ENCODE data around the gene MTARC1. TPM values are rescaled to one million over a fixed set of nuclear protein-coding genes. Genes with fewer than 3 reads are reported as not detected.
A peak's percentile ranks its signal among the peaks of the same experiment; 100 is the strongest.

The MTARC1 gene
- polyA plus RNA-seq, 4 donors: 6.3 to 26.2 (median 18.9) TPM

DNA sequence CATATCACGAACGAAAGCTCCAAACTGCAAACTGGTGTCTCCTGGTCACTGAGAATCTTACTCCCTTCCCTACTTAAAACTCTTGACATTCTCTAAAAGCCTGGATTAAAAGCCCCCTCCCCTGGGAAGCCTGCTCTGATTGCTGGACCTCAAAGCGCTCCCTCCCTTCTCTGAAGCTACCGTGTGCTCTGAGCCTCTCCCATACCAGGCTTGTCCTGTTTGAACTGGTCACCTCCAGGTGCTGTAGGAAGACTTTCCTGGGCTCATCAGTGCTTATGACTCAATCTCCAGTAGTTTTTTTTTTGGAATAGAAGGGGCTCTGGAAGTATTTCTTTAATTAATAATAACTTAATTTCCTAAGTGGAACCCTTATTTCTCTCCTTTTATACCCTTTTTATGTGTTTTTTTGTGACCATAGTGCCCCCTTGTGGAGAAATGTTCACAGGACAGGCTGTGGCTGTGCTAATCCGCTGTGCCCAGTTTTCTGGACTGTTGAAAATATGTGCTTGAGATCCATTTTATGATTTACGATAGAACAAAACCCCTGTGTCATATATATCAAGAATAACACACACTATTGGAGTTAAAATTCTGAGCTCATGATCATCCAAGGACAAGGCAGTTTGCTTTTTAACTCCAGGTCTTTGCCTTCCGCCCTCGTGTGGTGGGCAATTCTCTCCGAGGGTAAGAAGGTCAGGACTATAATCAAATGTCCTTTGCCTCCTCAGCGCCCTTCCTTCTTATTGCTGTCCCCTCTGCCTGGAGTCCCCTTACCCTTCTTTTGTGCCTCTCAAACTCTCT is 16.9 kb downstream of the MTARC1 start:
- DNase-seq (ENCODE audit: low read depth in 4 of 4, low spot score in 3 of 4): no peak

DNA sequence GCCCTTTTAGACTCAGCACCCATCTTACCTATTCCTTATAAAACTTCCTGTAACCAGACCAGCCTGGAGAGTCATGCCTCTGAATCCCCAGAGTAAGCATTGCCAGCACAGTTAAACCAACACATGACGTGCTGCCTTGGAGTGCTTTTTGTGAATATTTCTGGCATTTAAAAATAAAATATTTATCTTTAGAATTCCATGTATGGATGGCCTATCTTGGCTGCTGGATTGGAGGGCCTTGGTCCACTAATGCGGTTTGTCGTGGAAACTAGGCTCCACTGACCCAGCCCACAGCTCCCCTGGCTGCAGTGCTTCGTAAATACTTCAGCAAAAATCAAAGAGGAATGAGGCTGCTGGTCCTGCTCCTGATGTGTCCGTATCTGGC is 17.5 kb downstream of the MTARC1 start:
- no peak for DNase-seq (ENCODE audit: low read depth in 4 of 4, low spot score in 3 of 4)

DNA sequence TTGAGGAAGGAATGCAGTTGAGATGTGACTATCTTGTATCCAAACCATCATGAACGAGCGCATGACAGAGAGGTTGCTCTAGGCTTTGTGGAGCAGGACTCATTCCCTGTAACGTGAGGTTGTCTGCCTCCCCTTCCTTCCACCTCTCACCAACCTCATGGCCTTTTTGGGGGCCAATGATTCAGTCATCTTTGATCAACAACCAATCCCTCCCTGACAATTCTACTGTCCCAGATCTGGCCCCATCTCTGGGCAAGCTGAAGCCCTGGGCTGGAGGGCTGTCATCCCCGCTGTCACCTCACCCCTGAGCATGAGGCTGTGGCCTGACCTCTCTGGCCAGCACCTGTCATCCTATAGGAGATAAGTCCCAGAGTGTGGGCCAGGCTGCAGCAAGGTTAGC is 19.7 kb downstream of the MTARC1 start:
- no peak for DNase-seq (ENCODE audit: low read depth in 4 of 4, low spot score in 3 of 4)

DNA sequence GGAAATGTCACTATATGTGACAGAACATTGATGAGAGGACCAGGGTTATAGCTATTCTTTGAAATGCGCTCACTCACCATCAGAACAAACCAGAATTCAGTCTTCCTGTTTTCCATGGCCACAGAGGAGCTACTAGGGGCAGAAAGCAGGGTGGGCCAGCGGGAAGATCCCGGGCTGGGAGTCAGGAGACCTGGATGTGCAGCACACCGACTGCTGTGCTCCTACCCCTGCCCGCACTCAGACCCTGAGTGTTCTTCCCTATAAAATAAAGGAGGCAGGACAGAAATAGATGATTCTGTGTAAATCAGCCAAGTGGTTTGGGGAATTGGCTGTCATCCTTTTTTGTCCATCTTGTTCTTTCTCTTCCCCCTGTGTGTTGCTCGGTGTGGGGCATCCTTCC is 21.0 kb downstream of the MTARC1 start:
- no peak for DNase-seq (ENCODE audit: low read depth in 4 of 4, low spot score in 3 of 4)

DNA sequence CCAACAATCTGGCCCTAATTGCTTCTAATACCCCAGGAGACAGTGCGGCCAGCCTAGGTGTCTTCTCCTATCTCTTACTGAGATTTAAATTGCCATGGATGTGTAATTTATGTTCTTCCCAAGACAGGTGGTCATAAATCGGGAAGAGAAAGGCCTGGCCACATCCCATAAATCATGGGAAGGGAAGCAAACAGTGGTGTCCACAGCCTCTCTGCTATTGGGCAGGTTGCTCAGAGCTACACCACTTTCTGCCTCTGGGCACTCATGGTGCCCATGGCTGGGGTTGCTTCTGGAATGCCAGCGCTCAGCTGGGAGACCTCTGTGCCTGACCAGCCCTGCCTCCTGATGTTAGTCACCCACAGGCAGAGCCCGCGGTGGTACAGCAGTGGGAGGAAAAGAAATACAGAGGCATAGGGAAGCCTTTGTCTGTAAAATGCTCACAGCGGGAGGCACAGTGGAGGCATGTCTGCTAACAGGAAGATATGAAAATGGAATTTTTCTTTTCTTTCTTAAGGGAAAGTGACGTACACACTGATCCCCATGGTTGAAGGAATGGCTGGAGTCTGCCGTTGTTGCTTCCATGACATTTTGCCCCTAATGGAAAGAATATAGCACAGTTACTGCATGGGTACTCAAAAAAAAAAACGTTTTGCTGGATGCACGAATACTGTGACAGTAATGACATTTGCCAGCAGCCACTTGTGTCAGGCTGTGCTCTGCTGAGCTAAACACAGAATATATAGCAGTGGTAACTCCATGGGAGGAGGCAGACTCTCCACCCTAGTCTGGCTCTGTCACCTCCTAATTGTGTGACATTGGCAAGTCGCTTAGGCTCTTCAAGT is 21.9 kb downstream of the MTARC1 start:
- DNase-seq (ENCODE audit: low read depth in 4 of 4, low spot score in 3 of 4): peak in 2 of 4 donors; percentile 44 to 73

DNA sequence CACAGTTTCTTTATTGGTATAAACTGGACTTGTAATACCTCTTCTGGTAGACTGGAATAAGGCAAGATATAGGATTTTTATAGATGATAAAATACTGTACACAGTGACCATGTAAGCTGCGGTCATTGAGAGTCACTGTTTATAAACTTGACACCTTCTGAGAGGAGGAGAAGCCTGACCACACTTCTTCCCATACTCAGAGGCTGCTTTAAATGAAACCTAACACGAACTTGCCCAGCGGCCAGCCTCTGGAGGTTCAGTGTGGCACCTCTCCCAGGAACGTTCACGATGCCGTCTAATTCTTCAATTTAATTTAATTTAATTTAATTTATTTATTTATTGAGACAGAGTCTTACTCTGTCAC is 22.5 kb downstream of the MTARC1 start:
- DNase-seq (ENCODE audit: low read depth in 4 of 4, low spot score in 3 of 4): no peak

DNA sequence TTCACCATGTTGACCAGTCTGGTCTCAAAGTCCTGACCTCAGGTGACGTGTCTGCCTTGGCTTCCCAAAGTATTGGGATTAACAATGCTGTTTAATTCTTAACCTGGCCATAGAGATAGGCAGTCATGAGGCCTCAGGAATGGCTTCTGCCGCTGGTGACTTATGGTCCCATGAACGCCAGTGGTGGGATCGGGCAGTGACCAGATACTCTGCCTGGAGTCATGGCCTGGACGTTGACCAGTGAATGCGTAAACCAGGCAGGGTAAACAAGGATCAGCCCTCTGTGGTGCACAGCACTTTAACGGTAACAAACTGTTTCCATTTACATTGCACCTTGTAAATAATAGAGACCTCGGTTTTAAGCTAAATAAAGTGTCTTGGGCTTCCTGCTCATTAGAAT is 23.0 kb downstream of the MTARC1 start:
- no peak for DNase-seq (ENCODE audit: low read depth in 4 of 4, low spot score in 3 of 4)

DNA sequence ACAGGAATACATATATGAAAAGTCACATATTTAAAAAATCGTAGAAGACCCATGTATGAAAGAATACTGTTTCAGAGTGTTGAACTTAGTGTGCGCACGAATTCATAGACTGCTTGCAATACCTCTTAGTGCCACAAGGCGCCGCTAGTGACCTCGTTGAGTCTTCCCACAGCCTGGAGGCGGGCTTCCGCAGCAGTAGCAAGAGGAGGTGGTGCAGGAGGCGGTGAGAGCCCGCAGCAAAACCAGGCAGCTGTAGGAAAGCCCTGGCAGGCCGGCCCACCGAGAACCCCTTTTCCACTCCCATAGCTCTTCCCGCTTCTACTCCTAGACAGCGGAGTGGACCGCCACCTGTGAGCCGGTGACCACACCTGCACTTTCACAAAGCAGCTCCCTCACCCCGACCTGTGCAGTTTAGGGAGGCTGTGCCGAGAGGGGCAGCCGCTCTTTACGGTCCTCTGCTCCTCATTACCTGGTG is 23.5 kb downstream of the MTARC1 start:
- DNase-seq (ENCODE audit: low read depth in 4 of 4, low spot score in 3 of 4): peak in 2 of 4 donors; percentile 66 to 73

DNA sequence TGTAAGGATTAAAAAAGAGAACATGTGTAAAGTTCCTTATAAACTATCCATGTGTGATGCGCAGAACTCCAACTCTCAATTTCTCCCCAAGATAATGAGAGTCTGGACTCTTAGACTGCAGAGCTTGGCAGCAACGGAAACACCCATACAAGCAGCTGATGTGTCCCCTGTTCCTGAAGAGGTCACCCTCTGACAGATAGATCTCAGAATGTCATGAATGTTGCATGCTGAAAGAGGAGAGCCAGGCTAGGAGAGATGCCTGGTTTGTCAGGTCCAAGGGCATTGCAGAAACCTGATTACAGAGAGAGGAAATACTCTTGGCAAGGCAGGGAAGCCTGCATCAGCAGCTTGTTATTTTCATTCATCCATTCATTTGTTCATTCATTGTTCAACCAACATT is 24.2 kb downstream of the MTARC1 start:
- no peak for DNase-seq (ENCODE audit: low read depth in 4 of 4, low spot score in 3 of 4)

DNA sequence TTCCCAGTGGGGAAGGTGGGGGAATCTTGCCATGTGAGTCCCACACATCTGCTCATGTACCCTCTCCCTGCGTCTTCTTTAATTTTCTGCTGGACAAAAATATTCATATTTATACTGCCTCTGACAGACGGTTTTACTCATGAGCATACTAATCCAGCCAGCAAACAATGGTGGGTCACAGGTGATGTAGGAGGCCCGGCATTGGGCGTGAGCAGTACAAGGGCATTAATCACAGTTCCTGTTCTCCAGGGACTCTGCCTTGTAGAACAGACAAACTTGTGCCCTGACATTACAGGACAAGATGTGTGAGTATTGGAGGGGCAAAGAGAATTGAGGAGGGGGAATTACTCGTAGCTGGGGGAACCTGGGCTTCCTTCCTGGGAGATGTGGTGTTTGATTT is 25.0 kb downstream of the MTARC1 start:
- no peak for DNase-seq (ENCODE audit: low read depth in 4 of 4, low spot score in 3 of 4)

DNA sequence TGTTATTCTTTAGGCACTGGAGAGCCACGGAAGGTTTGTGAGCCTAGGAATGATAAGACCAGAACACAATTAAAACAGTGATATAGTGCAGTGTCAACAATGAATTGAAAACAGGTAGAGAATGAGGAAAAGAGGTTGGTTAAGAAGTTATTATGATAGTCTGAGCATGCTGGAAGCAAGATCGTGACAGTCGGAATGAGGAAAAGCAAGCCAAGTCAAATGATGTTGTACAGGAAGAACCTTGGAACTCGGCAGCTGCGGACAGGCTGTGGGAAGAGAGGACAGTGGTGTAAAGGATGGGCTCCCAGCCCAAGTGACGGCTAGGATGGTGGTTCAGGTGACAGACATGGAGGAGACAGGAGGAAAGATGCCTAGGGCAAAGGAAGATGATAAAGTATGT is 25.6 kb downstream of the MTARC1 start:
- DNase-seq (ENCODE audit: low read depth in 4 of 4, low spot score in 3 of 4): no peak

DNA sequence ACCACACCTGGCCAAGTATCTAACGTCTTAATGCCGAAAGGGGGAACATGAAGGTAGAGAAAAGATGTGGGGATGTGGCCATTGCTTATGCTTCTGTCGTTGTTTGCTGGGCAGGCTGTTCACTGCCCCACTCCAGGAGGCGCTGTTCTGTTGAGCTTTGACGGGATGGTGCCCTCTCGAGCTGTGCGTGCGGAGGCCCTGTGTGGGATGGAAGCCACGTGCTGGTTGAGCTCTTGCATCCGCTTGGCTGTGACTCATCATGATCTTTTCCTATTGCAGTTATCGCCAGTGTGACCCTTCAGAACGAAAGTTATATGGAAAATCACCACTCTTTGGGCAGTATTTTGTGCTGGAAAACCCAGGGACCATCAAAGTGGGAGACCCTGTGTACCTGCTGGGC is 26.3 kb downstream of the MTARC1 start:
- DNase-seq (ENCODE audit: low read depth in 4 of 4, low spot score in 3 of 4): no peak

DNA sequence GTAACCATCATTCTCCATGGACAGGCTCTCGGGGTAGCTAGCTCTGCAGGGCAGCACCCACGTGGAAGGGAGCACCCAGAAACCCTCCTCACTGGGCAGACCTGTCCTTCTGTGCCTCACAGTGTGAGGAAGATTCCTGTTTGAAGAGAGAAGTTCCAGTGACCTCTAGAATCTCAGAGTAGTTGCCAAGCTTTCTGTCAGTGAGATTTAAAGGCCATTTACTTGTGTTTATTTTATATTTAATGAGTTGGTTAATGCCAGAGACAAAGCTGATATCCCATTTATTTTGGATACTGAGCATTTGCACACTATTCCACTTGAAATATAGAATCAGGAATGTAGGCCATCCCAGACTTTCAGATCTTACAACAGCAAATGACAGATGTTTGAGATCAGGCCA is 28.7 kb downstream of the MTARC1 start:
- no peak for DNase-seq (ENCODE audit: low read depth in 4 of 4, low spot score in 3 of 4)

DNA sequence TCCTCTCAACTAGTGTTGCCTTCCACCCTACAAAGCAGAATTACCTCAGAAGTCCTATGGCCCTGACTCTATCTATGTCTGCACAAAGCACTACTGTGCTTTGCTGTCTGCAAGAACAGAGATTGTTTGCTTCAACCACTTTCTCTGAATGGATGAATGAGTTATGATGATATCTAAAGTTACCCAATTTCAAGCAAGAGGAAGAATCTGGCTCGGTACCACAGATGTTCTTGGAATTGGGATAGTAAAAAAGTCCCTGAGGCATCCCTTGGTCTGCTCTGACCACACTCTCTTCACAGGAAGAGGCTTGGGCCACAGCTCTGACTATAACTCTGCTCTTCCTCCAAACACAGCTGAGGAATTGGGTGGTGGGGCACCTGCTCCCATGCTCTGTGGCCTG is 31.2 kb downstream of the MTARC1 start:
- DNase-seq (ENCODE audit: low read depth in 4 of 4, low spot score in 3 of 4): no peak

DNA sequence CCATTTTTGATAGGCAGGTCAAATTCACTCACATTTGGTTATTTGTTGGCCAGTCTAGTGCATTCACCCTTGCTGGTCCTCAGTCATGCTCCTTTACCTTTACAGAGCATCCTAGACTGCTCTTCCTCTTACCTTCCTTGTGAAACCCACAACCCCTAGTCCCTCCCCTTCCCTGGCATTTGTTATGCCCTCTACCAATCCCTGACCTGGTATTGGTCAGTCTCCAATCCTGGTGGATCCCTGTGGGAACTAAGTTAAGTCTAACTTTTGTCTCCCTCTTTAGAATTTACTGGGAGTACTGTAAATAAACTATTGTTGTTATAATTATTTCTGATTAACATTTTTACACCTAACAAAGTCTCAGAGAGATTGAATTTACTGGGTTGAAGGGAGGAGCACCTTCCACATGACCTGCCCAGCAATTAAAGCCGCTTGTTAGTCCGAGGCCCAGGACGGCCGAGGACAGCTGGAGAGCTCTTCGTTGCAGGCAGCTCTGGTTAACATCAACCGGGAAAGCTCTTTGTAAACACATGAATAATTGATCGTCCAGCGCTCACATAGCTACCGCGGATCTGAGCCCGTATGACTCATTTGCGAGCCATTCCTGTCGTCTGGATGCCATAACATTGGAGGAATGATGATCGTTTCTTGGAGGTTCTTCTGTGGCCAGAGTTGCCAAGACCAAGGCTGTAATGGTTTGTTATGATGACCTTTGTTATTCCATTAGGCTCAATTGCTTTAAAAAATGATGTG is 31.9 kb downstream of the MTARC1 start:
- DNase-seq (ENCODE audit: low read depth in 4 of 4, low spot score in 3 of 4): no peak

DNA sequence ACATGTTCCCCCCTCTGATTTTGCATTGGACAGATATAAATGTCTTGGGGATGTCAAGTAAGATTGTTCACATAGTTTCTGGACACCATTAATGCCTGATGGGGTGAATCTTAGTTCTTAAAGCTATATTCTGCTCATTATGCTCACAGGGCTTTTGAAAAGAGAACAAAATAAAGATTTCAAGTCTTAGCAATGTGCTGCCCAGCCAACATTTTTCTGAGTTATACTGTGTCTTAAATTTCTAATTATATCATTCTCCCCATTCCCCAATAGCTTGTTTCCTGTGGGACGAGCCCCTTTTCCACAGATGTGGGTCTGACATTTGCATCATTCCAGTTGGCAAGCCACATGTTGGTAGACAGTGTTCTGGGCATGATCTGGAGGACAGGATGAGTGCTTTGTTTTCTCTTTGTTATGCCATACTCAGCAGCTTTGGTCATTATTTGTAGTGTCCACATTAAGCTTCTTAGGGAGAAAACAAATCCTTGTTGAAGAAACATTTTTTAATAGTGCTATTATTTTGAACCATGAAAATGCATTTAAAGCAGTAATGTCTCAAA is 32.8 kb downstream of the MTARC1 start:
- no peak for DNase-seq (ENCODE audit: low read depth in 4 of 4, low spot score in 3 of 4)

DNA sequence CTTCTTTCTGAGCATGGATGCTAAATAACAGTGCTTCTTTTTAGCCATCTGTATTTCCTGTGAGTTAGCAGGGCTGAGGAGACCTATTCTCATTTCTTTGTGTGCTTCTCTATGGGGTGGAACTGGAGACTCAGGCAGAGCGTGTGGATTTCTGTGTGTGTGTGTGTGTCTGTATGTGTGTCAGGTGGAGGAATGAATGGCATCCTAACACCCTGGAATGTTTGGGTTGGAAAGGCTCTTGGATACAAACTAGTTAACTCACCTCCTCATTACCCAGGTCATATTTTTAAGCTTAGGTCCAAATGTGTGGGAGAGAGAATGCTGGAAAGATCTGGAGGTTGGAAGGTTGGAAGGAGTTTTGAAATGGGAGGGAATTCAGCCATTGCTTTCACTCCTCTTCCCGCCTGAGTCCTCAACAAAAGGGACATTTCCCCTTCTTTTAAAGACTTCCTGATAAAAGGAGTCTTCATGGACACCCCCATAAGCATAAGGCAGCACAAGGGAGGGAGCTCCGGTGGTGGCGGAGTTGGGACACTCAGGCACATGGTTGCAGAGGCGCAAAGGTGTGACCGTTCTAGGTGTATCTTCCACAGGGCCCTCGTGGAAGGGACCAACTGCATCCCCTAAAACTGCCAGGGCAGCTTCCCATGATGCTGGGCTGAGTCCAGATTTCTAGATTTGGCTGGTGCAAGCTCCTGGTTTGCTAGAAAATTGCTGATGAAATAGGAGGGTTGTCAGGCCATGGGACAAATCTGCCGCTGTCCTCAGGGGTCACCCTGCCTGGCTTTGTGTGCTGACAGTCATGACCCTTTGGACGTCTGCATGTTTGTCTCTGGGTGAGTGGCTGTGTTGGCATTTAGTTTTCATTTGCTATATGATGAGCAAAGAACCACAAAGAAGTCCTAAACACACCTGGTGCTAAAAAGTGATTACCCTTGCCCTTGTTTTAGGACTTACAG is 37.6 kb downstream of the MTARC1 start:
- no peak for DNase-seq (ENCODE audit: low read depth in 4 of 4, low spot score in 3 of 4)

DNA sequence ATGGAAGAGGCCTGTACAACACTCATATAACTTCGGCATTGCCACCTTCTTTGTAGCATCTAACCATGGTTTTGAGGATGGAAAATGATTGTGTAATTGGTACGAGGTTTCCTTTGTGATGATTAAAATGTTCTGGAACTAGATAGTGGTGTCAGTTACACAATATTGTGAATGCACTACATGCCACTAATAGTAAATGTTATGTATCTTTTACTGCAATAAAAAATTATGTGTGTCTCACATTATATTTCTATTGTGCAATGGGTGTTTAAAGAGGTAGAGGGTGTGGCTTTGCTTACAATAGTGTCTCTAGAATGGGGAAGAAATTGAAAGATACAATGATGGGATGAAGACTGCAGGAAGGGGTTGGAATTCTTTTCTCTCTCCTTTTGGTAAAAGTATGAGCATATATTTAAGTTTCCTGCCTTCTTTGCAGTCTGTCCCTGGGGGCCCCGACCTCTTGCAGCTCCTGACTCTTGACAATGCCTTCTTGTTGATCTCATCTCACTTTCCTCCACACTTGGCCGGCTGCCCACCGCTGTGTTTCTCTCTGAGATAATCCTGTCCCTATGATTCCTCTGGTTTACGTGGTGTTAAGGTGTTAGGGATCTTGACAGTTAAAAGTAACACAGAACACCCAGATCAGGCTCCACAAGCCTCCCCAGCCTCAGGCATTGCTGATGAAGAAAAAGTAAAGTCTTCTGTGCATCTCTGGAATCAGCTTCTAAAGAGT is 39.3 kb downstream of the MTARC1 start:
- DNase-seq (ENCODE audit: low read depth in 4 of 4, low spot score in 3 of 4): no peak

DNA sequence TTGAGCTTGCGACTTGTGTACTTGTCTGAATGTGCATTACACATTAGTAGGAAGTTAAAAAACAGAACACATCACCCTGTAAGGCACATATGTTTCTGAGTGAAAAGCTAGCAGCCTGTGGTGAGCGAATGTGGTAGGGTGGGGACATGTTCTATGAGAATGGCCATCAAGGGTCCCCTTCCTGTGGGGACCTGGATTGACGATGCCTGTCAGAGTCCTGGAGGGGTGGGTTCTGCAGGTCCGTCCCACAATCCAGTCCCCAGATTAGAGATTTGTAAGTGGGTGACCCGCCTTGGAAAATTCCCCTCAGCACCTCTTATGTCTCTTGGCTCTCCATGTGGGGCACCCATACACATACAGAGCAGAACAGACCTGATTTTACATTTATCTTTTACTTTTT is 40.0 kb downstream of the MTARC1 start:
- DNase-seq (ENCODE audit: low read depth in 4 of 4, low spot score in 3 of 4): no peak
